ENCODE results near the gene LINGO1.

The LINGO1 gene

GRCh38 chr15:77654975-77655374, 22.3 kb upstream of the LINGO1 start:
- WGBS, 2 experiments (ENCODE audit: insufficient coverage in 2 of 2) = 18 to 39% methylated on average over 3 of the region's 4 CpGs

GRCh38 chr15:77653832-77654480, 21.2 kb upstream of the LINGO1 start:
- no peaks in the 10 kb centered on the region for H3K4me1 ChIP-seq (ENCODE audit: control insufficient read depth, insufficient read depth, low read length, poor library complexity, severe bottlenecking)
- 77 to 93% methylated on average over 4 of the region's 4 CpGs for WGBS, 2 experiments (ENCODE audit: insufficient coverage in 2 of 2)
- peaks cover 7% of the 10 kb centered on the region for H3K9me3 ChIP-seq (ENCODE audit: control insufficient read depth, low read length)
- no peak overlapping the region for H3K27ac ChIP-seq (ENCODE audit: low read depth, low read length, severe bottlenecking)
- no peak overlapping the region for H3K4me3 ChIP-seq (ENCODE audit: extremely low read depth, insufficient read depth, low read length, poor library complexity, severe bottlenecking)
- no peaks in the 10 kb centered on the region for H3K36me3 ChIP-seq (ENCODE audit: control insufficient read depth, insufficient read depth, low read length)

More at GRCh38 chr15:77654975-77655374, 22.3 kb upstream of the LINGO1 start:
- Histone ChIP-seq H3K9me3 (ENCODE audit: control insufficient read depth, low read length) (peaks cover 7% of the 10 kb centered on the region), H3K4me3 (ENCODE audit: extremely low read depth, insufficient read depth, low read length, poor library complexity, severe bottlenecking) (no peak overlapping the region), H3K27ac (ENCODE audit: low read depth, low read length, severe bottlenecking) (no peak overlapping the region), H3K4me1 (ENCODE audit: control insufficient read depth, insufficient read depth, low read length, poor library complexity, severe bottlenecking) (no peaks in the 10 kb centered on the region), H3K36me3 (ENCODE audit: control insufficient read depth, insufficient read depth, low read length) (no peaks in the 10 kb centered on the region)

- H3K4me1 ChIP-seq (ENCODE audit: control insufficient read depth, insufficient read depth, low read length, poor library complexity, severe bottlenecking) = no peaks in the 10 kb centered on the region
- H3K27ac ChIP-seq (ENCODE audit: low read depth, low read length, severe bottlenecking) = no peak overlapping the region
- H3K36me3 ChIP-seq (ENCODE audit: control insufficient read depth, insufficient read depth, low read length) = no peaks in the 10 kb centered on the region
- H3K4me3 ChIP-seq (ENCODE audit: extremely low read depth, insufficient read depth, low read length, poor library complexity, severe bottlenecking) = no peak overlapping the region
- peaks cover 7% of the 10 kb centered on the region for H3K9me3 ChIP-seq (ENCODE audit: control insufficient read depth, low read length)
- 0% methylated on average over 1 of the region's 2 CpGs for WGBS, 2 experiments (ENCODE audit: insufficient coverage in 2 of 2)
Observed at GRCh38 chr15:77650265-77650664, 17.6 kb upstream of the LINGO1 start.

- H3K27ac ChIP-seq (ENCODE audit: low read depth, low read length, severe bottlenecking) = no peak overlapping the region
- peaks cover 3% of the 10 kb centered on the region for H3K4me1 ChIP-seq (ENCODE audit: control insufficient read depth, insufficient read depth, low read length, poor library complexity, severe bottlenecking)
- no CpG with 5 or more reads among the region's 3 CpGs for WGBS, 2 experiments (ENCODE audit: insufficient coverage in 2 of 2)
- H3K36me3 ChIP-seq (ENCODE audit: control insufficient read depth, insufficient read depth, low read length) = no peaks in the 10 kb centered on the region
- H3K4me3 ChIP-seq (ENCODE audit: extremely low read depth, insufficient read depth, low read length, poor library complexity, severe bottlenecking) = no peak overlapping the region
- peaks cover 7% of the 10 kb centered on the region for H3K9me3 ChIP-seq (ENCODE audit: control insufficient read depth, low read length)
Observed at GRCh38 chr15:77649610-77650009, 16.9 kb upstream of the LINGO1 start.

GRCh38 chr15:77649017-77649416, 16.3 kb upstream of the LINGO1 start:
- Histone ChIP-seq H3K27ac (ENCODE audit: low read depth, low read length, severe bottlenecking) (no peak overlapping the region), H3K9me3 (ENCODE audit: control insufficient read depth, low read length) (peaks cover 4% of the 10 kb centered on the region)
- 82 to 89% methylated on average over 5 of the region's 6 CpGs for WGBS, 2 experiments (ENCODE audit: insufficient coverage in 2 of 2)

GRCh38 chr15:77647961-77648360, 15.2 kb upstream of the LINGO1 start:
- Histone ChIP-seq H3K9me3 (ENCODE audit: control insufficient read depth, low read length) (no peaks in the 10 kb centered on the region), H3K36me3 (ENCODE audit: control insufficient read depth, insufficient read depth, low read length) (no peaks in the 10 kb centered on the region), H3K27ac (ENCODE audit: low read depth, low read length, severe bottlenecking) (no peak overlapping the region), H3K4me1 (ENCODE audit: control insufficient read depth, insufficient read depth, low read length, poor library complexity, severe bottlenecking) (peaks cover 8% of the 10 kb centered on the region), H3K4me3 (ENCODE audit: extremely low read depth, insufficient read depth, low read length, poor library complexity, severe bottlenecking) (no peak overlapping the region)
- WGBS, 2 experiments (ENCODE audit: insufficient coverage in 2 of 2) = 97 to 100% methylated on average over 3 of the region's 4 CpGs

More at GRCh38 chr15:77649017-77649416, 16.3 kb upstream of the LINGO1 start:
- H3K4me1 ChIP-seq (ENCODE audit: control insufficient read depth, insufficient read depth, low read length, poor library complexity, severe bottlenecking) = peaks cover 8% of the 10 kb centered on the region
- no peak overlapping the region for H3K4me3 ChIP-seq (ENCODE audit: extremely low read depth, insufficient read depth, low read length, poor library complexity, severe bottlenecking)
- H3K36me3 ChIP-seq (ENCODE audit: control insufficient read depth, insufficient read depth, low read length) = no peaks in the 10 kb centered on the region

- WGBS, 2 experiments (ENCODE audit: insufficient coverage in 2 of 2) = 84% methylated on average over 5 of the region's 8 CpGs; no CpG with 5 or more reads in 1 of the 2 experiments
- Histone ChIP-seq H3K36me3 (ENCODE audit: control insufficient read depth, insufficient read depth, low read length) (no peaks in the 10 kb centered on the region), H3K9me3 (ENCODE audit: control insufficient read depth, low read length) (no peaks in the 10 kb centered on the region), H3K4me1 (ENCODE audit: control insufficient read depth, insufficient read depth, low read length, poor library complexity, severe bottlenecking) (peaks cover 8% of the 10 kb centered on the region), H3K4me3 (ENCODE audit: extremely low read depth, insufficient read depth, low read length, poor library complexity, severe bottlenecking) (no peak overlapping the region), H3K27ac (ENCODE audit: low read depth, low read length, severe bottlenecking) (no peak overlapping the region)
Observed at GRCh38 chr15:77646104-77646694, 13.5 kb upstream of the LINGO1 start.

- Histone ChIP-seq H3K4me3 (ENCODE audit: extremely low read depth, insufficient read depth, low read length, poor library complexity, severe bottlenecking) (no peak overlapping the region), H3K4me1 (ENCODE audit: control insufficient read depth, insufficient read depth, low read length, poor library complexity, severe bottlenecking) (peaks cover 8% of the 10 kb centered on the region), H3K9me3 (ENCODE audit: control insufficient read depth, low read length) (no peaks in the 10 kb centered on the region), H3K36me3 (ENCODE audit: control insufficient read depth, insufficient read depth, low read length) (no peaks in the 10 kb centered on the region), H3K27ac (ENCODE audit: low read depth, low read length, severe bottlenecking) (no peak overlapping the region)
- WGBS, 2 experiments (ENCODE audit: insufficient coverage in 2 of 2) = 91 to 92% methylated on average over 8 of the region's 8 CpGs
Observed at GRCh38 chr15:77645602-77646001, 12.9 kb upstream of the LINGO1 start.

GRCh38 chr15:77644543-77645247, 12.0 kb upstream of the LINGO1 start:
- WGBS, 2 experiments (ENCODE audit: insufficient coverage in 2 of 2) = 84 to 91% methylated on average over 7 to 9 of the region's 14 CpGs
- H3K4me1 ChIP-seq (ENCODE audit: control insufficient read depth, insufficient read depth, low read length, poor library complexity, severe bottlenecking) = peaks cover 8% of the 10 kb centered on the region
- H3K9me3 ChIP-seq (ENCODE audit: control insufficient read depth, low read length) = no peaks in the 10 kb centered on the region
- no peaks in the 10 kb centered on the region for H3K36me3 ChIP-seq (ENCODE audit: control insufficient read depth, insufficient read depth, low read length)
- H3K27ac ChIP-seq (ENCODE audit: low read depth, low read length, severe bottlenecking) = no peak overlapping the region
- no peak overlapping the region for H3K4me3 ChIP-seq (ENCODE audit: extremely low read depth, insufficient read depth, low read length, poor library complexity, severe bottlenecking)

- Histone ChIP-seq H3K4me3 (ENCODE audit: extremely low read depth, insufficient read depth, low read length, poor library complexity, severe bottlenecking) (no peak overlapping the region), H3K36me3 (ENCODE audit: control insufficient read depth, insufficient read depth, low read length) (no peaks in the 10 kb centered on the region), H3K27ac (ENCODE audit: low read depth, low read length, severe bottlenecking) (no peak overlapping the region), H3K4me1 (ENCODE audit: control insufficient read depth, insufficient read depth, low read length, poor library complexity, severe bottlenecking) (peaks cover 8% of the 10 kb centered on the region), H3K9me3 (ENCODE audit: control insufficient read depth, low read length) (no peaks in the 10 kb centered on the region)
- WGBS, 2 experiments (ENCODE audit: insufficient coverage in 2 of 2) = 81 to 97% methylated on average over 7 to 10 of the region's 11 CpGs
Observed at GRCh38 chr15:77643764-77644163, 11.1 kb upstream of the LINGO1 start.

Data from mesodermal cell (in vitro differentiated cells).